GM23248 (cell line): ENCODE measurements around the gene KNDC1. TPM values are rescaled to one million over a fixed set of nuclear protein-coding genes. Genes with fewer than 3 reads are reported as not detected.

Experiments used
- DNase-seq: peaks from one replicate; pipeline ENCODE4 v3.0.0-alpha.2; 2015
- H2AFZ ChIP-seq: fragments of 200-600 bp; sonication (generic); 2 replicates; pipeline ENCODE4 v1.6.1; 2016; ENCODE audit warnings: antibody characterized with exemption
- H3F3A ChIP-seq: fragments of 200-600 bp; sonication (generic); 2 replicates; pipeline ENCODE4 v1.6.1; 2016; ENCODE audit warnings: mild to moderate bottlenecking, antibody characterized with exemption, mixed run types; ENCODE audit not compliant: insufficient read depth
- H3K27ac ChIP-seq: fragments of 200-600 bp; sonication (generic); 2 replicates; pipeline ENCODE4 v1.5.1; 2016; ENCODE audit warnings: mild to moderate bottlenecking
- H3K27me3 ChIP-seq: fragments of 200-600 bp; sonication (generic); replicated peaks from 2 replicates; pipeline ENCODE4 v1.6.1; 2016; ENCODE audit warnings: mild to moderate bottlenecking; ENCODE audit not compliant: insufficient read depth
- H3K36me3 ChIP-seq: fragments of 200-600 bp; sonication (generic); 2 replicates; pipeline ENCODE4 v1.6.1; 2016; ENCODE audit warnings: low read depth, mild to moderate bottlenecking
- H3K4me1 ChIP-seq: fragments of 200-600 bp; sonication (generic); 2 replicates; pipeline ENCODE4 v1.6.1; 2016; ENCODE audit warnings: mild to moderate bottlenecking; ENCODE audit not compliant: insufficient read depth
- H3K4me2 ChIP-seq: fragments of 200-600 bp; sonication (generic); one replicate; pipeline ENCODE4 v1.6.1; 2016; ENCODE audit warnings: mild to moderate bottlenecking; ENCODE audit not compliant: unreplicated experiment
- H3K4me3 ChIP-seq: fragments of 200-600 bp; sonication (generic); 2 replicates; pipeline ENCODE4 v1.5.1; 2016; ENCODE audit warnings: mild to moderate bottlenecking
- H3K79me2 ChIP-seq: fragments of 200-600 bp; sonication (generic); 2 replicates; pipeline ENCODE4 v1.6.1; 2016; ENCODE audit warnings: mild to moderate bottlenecking; ENCODE audit not compliant: insufficient read depth
- H3K9ac ChIP-seq: fragments of 200-600 bp; sonication (generic); 2 replicates; pipeline ENCODE4 v1.6.1; 2016; ENCODE audit warnings: mild to moderate bottlenecking
- H3K9me2 ChIP-seq: fragments of 200-600 bp; sonication (generic); 2 replicates; pipeline ENCODE4 v1.6.1; 2016; ENCODE audit warnings: mixed run types, mild to moderate bottlenecking, moderate library complexity; ENCODE audit not compliant: insufficient read depth
- H3K9me3 ChIP-seq: fragments of 200-600 bp; sonication (generic); one replicate; pipeline ENCODE4 v1.6.1; 2017; ENCODE audit warnings: low read depth
- H4K20me1 ChIP-seq: fragments of 200-600 bp; sonication (generic); 2 replicates; pipeline ENCODE4 v1.6.0; 2016; ENCODE audit not compliant: insufficient read depth
- EZH2 ChIP-seq: fragments of 200-600 bp; sonication (generic); IDR thresholded peaks from 2 replicates; pipeline ENCODE4 v1.6.1; 2018; ENCODE audit warnings: antibody characterized with exemption, mild to moderate bottlenecking; ENCODE audit not compliant: insufficient read depth, poor library complexity, severe bottlenecking
- EZH2phosphoT487 ChIP-seq: fragments of 200-600 bp; sonication (generic); IDR thresholded peaks from 2 replicates; pipeline ENCODE4 v1.6.1; 2018; ENCODE audit warnings: antibody characterized with exemption, moderate library complexity, mild to moderate bottlenecking, low read depth; ENCODE audit not compliant: insufficient read depth
- WGBS, 2 experiments: methylation state at CpG; one replicate each; pipeline ENCODE4 v1.1.6; 2015 to 2017; ENCODE audit warnings: low lambda C conversion rate in 2 of 2, low coverage in 1 of 2; ENCODE audit errors: missing lambda C conversion rate in 2 of 2; 5-methylcytosine and 5-hydroxymethylcytosine counted together
- in situ Hi-C: fragments of 300-500 bp; cut with MboI; formaldehyde crosslinking; loops from 2 replicates; pipeline ENCODE4 v1.15.0; 2020
- polyA plus RNA-seq: library from polyadenylated mRNA; unstranded; fragments of >200 nt; fragmentation: Nextera tagmentation; extraction: Ambion mirVana; gene quantifications from 2 replicates; pipeline ENCODE4 v1.2.1, GENCODE V29; 2016
- total RNA-seq: library from RNA; depleted of rRNA; stranded (reverse); fragments of >200 nt; shearing (Covaris generic); gene quantifications from 2 replicates; pipeline ENCODE4 v1.2.3, GENCODE V29; 2014

The KNDC1 gene
- total and polyA plus RNA-seq, 2 experiments from 2014 or later: 0.44 to 0.54 TPM

DNA sequence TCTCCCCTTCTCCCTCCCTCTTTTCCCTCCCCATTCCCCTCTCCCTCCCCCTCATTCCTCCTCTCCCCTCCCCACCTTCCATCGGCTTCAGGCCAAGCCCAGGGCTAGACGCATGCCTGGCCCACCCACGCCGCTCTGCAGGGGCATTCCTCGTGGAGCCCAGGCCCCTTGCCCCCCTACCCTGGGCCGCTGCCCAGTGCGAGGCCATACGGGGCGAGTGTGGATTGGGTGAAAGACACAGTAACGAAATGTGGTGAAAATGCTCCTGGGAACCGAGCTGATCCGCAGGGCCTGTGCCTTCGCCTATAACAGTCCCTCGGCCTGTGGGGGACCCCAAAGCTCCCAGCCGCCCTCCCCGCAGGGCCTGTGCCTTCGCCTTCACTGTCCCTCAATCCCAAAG is 44.0 kb upstream of the KNDC1 start:
- WGBS, 2 experiments: 35 to 45% methylated on average over 14 to 17 of the region's 17 CpGs
- H2AFZ ChIP-seq: no peak overlapping the region
- in situ Hi-C loops: no loop called here

DNA sequence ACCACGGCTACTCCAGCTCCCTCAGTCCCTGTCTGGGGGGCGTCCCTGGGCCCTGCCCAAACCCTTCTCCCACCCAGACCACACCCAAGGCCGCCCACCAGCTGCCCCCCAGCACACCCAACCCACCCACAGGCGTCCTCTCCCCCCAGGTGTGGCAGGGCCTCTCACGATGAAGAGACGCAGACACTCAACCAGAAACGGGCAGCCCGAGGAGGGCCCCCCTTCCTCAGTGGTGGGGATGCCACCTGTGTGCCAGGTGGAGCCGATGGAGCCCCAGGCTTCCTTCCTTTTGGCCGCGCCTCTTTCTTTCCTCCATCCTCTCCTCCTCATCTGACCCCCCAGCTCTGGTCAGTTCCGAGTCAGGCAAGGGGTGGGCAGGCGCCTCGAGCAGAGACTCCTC is 43.6 kb upstream of the KNDC1 start:
- 37 to 41% methylated on average over 13 to 14 of the region's 14 CpGs for WGBS, 2 experiments
- no peak overlapping the region for H3K27ac ChIP-seq
- no peak overlapping the region for H3K9ac ChIP-seq
- H2AFZ ChIP-seq: no peak overlapping the region
- H4K20me1 ChIP-seq: no peaks in the 10 kb centered on the region
- in situ Hi-C loops: no loop called here
- no peak for DNase-seq
- H3K4me1 ChIP-seq: no peaks in the 10 kb centered on the region
- TF ChIP-seq EZH2phosphoT487: no peak
- TF ChIP-seq EZH2: no peak
- no peak overlapping the region for H3K4me2 ChIP-seq
- H3K4me3 ChIP-seq: no peak overlapping the region
- H3F3A ChIP-seq: no peaks in the 10 kb centered on the region
- H3K9me2 ChIP-seq: no peaks in the 10 kb centered on the region
- H3K27me3 ChIP-seq: no peaks in the 10 kb centered on the region
- H3K79me2 ChIP-seq: no peaks in the 10 kb centered on the region
- no peaks in the 10 kb centered on the region for H3K9me3 ChIP-seq
- H3K36me3 ChIP-seq: no peaks in the 10 kb centered on the region

More for the DNA sequence above, 44.0 kb upstream of the KNDC1 start:
- H4K20me1 ChIP-seq: no peaks in the 10 kb centered on the region
- DNase-seq: no peak
- no peak overlapping the region for H3K9ac ChIP-seq
- no peak overlapping the region for H3K4me2 ChIP-seq
- no peaks in the 10 kb centered on the region for H3F3A ChIP-seq
- TF ChIP-seq EZH2 (no peak), EZH2phosphoT487 (no peak)
- H3K9me3 ChIP-seq: no peaks in the 10 kb centered on the region
- no peaks in the 10 kb centered on the region for H3K4me1 ChIP-seq
- H3K27ac ChIP-seq: no peak overlapping the region
- no peaks in the 10 kb centered on the region for H3K9me2 ChIP-seq
- no peaks in the 10 kb centered on the region for H3K27me3 ChIP-seq
- no peak overlapping the region for H3K4me3 ChIP-seq
- H3K79me2 ChIP-seq: no peaks in the 10 kb centered on the region
- no peaks in the 10 kb centered on the region for H3K36me3 ChIP-seq

DNA sequence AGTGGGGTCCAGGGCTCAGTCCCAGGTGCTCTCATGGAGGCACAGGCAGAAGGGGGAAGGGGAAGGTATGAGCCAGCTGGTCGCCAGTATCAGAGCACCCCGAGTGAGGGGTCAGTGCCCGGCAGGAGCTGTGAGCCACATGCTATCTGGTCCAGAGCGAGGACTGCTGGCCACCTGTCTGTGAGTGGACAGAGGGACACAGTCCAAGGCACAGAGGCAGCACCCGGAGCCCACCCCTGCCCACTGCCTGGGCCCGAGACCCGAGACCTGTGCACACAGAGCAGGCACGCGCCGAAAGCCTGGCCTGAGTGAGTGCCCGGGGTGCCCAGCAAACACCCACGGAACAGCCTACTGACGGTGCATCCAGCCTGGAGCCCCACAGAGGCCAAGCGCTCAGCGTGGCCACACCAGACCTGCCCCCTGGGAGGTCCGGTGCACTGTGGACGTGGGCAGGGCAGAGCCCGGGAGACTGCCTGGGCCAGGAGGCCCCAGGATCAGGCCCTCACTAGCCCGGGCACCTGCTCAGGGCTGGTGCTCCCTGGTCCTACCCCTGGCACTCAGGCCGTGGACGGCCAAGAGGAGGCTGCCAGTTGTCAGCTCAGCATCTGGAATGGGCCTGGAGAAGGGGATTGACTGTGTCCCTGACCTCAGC is 42.9 kb upstream of the KNDC1 start:
- DNase-seq: no peak
- Histone ChIP-seq H3K36me3 (no peaks in the 10 kb centered on the region), H3K27ac (no peak overlapping the region), H3K9me3 (no peaks in the 10 kb centered on the region), H3K4me1 (no peaks in the 10 kb centered on the region), H3K9me2 (no peaks in the 10 kb centered on the region), H3F3A (no peaks in the 10 kb centered on the region), H4K20me1 (no peaks in the 10 kb centered on the region), H3K27me3 (no peaks in the 10 kb centered on the region), H3K79me2 (no peaks in the 10 kb centered on the region), H3K9ac (no peak overlapping the region), H3K4me2 (no peak overlapping the region), H2AFZ (no peak overlapping the region), H3K4me3 (no peak overlapping the region)
- WGBS, 2 experiments: 68 to 79% methylated on average over 20 to 21 of the region's 21 CpGs
- in situ Hi-C loops: no loop called here
- no peak for TF ChIP-seq EZH2phosphoT487
- TF ChIP-seq EZH2: no peak

DNA sequence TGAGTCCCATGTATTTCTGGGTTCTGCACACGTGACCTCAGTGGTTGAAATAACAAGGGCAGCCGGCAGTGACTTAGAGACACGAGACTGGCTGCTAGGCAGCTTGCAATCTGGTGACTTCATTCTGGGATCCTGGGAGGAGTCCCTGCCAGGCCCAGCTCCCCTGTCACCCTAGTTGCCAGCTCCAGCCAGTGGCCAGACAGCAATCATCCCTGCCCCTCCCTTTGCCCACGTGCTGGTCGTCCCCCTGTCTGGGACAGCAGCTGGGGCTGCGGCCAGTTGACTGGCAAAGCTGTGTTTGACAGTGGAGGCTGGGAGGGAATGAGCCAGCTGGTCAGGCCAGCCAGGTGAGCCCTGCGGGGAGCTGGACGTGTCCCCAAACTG is 42.3 kb upstream of the KNDC1 start:
- Histone ChIP-seq H3K9me3 (no peaks in the 10 kb centered on the region), H4K20me1 (no peaks in the 10 kb centered on the region), H3K4me1 (no peaks in the 10 kb centered on the region), H3K9me2 (no peaks in the 10 kb centered on the region), H3K4me2 (no peak overlapping the region), H3K36me3 (no peaks in the 10 kb centered on the region), H3K27me3 (no peaks in the 10 kb centered on the region), H2AFZ (no peak overlapping the region), H3F3A (no peaks in the 10 kb centered on the region), H3K27ac (no peak overlapping the region), H3K4me3 (no peak overlapping the region), H3K9ac (no peak overlapping the region), H3K79me2 (no peaks in the 10 kb centered on the region)
- TF ChIP-seq EZH2phosphoT487 (no peak), EZH2 (no peak)
- DNase-seq: no peak
- in situ Hi-C loops: no loop called here
- WGBS, 2 experiments: 26 to 42% methylated on average over 8 of the region's 8 CpGs
